Sigmoid colon (tissue), 7 donors: ENCODE data around the gene INTS11. TPM values are rescaled to one million over a fixed set of nuclear protein-coding genes. Genes with fewer than 3 reads are reported as not detected.

Experiments used
- DNase-seq: peaks from one replicate; pipeline ENCODE4 v3.0.0-alpha.2; 2019
- H3K27ac ChIP-seq, 4 donors: fragments of 200-600 bp; sonication (generic); one replicate each; pipeline ENCODE4 v1.5.1; 2016 to 2019; ENCODE audit warnings: mild to moderate bottlenecking in 1 of 4
- H3K27me3 ChIP-seq, 3 donors: fragments of 200-600 bp; sonication (generic); one replicate each; pipeline ENCODE4 v1.5.1; 2019; ENCODE audit warnings: mild to moderate bottlenecking in 1 of 3
- H3K36me3 ChIP-seq, 4 donors: fragments of 200-600 bp; sonication (generic); one replicate each; pipeline ENCODE4 v1.5.1; 2016 to 2019
- H3K4me1 ChIP-seq, 4 donors: fragments of 200-600 bp; sonication (generic); one replicate each; pipeline ENCODE4 v1.5.1; 2017 to 2019
- H3K4me3 ChIP-seq, 4 donors: fragments of 200-600 bp; sonication (generic); one replicate each; pipeline ENCODE4 v1.5.1; 2017 to 2019; ENCODE audit warnings: mild to moderate bottlenecking in 2 of 4, moderate library complexity in 1 of 4
- H3K9me3 ChIP-seq, 4 donors: fragments of 200-600 bp in 3 of 4; sonication (generic) in 3 of 4; one replicate each; pipeline versions ENCODE4 v1.5.1 to v1.6.1; 2013 to 2019
- CTCF ChIP-seq, 4 experiments: fragments of 450-650 bp in 3 of 4; fragments of 200-600 bp in 1 of 4; IDR thresholded peaks; one replicate each; pipeline ENCODE4 v1.5.1; 2016 to 2019; ENCODE audit warnings: antibody characterized with exemption in 4 of 4, mild to moderate bottlenecking in 3 of 4, moderate library complexity in 2 of 4
- EP300 ChIP-seq, 4 donors: sonication (generic); formaldehyde crosslinking; IDR thresholded peaks; one replicate each; pipeline ENCODE4 v1.6.1; 2017; ENCODE audit warnings: antibody characterized with exemption in 4 of 4
- POLR2A ChIP-seq, 2 donors: fragments of 450-650 bp; IDR thresholded peaks; one replicate each; pipeline ENCODE4 v1.6.1; 2016; ENCODE audit warnings: antibody characterized with exemption in 2 of 2, mild to moderate bottlenecking in 2 of 2, moderate library complexity in 2 of 2
- POLR2AphosphoS5 ChIP-seq, 4 donors: sonication (generic); formaldehyde crosslinking; IDR thresholded peaks; one replicate each; pipeline ENCODE4 v1.6.1; 2017; ENCODE audit warnings: antibody characterized with exemption in 4 of 4
- WGBS, 2 donors: extraction: QIAGEN DNeasy Blood & Tissue Kit; methylation state at CpG; one replicate each; pipeline ENCODE4 v1.1.7; 2013; 5-methylcytosine and 5-hydroxymethylcytosine counted together
- intact Hi-C: fragments of 100-400 bp; cut with DNase I; formaldehyde crosslinking; loops from one replicate; pipeline ENCODE4 v1.15.1; 2023
- polyA plus RNA-seq, 3 donors: library from polyadenylated mRNA; stranded (reverse); fragments of 200-250 nt; gene quantifications; one replicate each; pipeline ENCODE4 v1.2.3, GENCODE V29; 2013
- total RNA-seq, 4 donors: library from RNA; depleted of rRNA; stranded (reverse); fragments of >200 nt; gene quantifications; one replicate each; pipeline ENCODE4 v1.1.0, GENCODE V29; 2016
- donor health status: healthy with polysubstance abuse.
- donor health status: Bipolar disorder and iron deficiency.
- donor health status: healthy.

Gene INTS11
- total and polyA plus RNA-seq, 7 donors = 58.3 to 135 (median 87.1) TPM

- intact Hi-C loops = no loop called here
- Histone ChIP-seq H3K4me1 (no peaks in the 10 kb centered on the region), H3K9me3 (no peaks in the 10 kb centered on the region), H3K27ac (no peak overlapping the region), H3K27me3 (no peaks in the 10 kb centered on the region), H3K4me3 (no peak overlapping the region), H3K36me3 (peaks cover 16 to 63% (median 37%) of the 10 kb centered on the region in 4 donors)
- TF ChIP-seq POLR2AphosphoS5 (IDR thresholded peaks at IDR 0.05) = no peak
- TF ChIP-seq CTCF (IDR thresholded peaks at IDR 0.05) = no peak
- TF ChIP-seq POLR2A (IDR thresholded peaks at IDR 0.05) = no peak
- TF ChIP-seq EP300 (IDR thresholded peaks at IDR 0.05) = no peak
- WGBS, 2 donors = 86 to 92% methylated on average over 32 of the region's 32 CpGs
- DNase-seq = no peak
Observed at GRCh38 chr1:1336931-1337792, 12.7 kb upstream of the INTS11 start.

GRCh38 chr1:1336446-1336845 is 12.0 kb upstream of the INTS11 start:
- H3K36me3 ChIP-seq = peaks cover 16 to 56% (median 31%) of the 10 kb centered on the region in 4 donors
- H3K4me1 ChIP-seq = no peaks in the 10 kb centered on the region
- DNase-seq = no peak
- 91 to 92% methylated on average over 26 of the region's 26 CpGs for WGBS, 2 donors
- intact Hi-C loops = no loop called here
- TF ChIP-seq POLR2AphosphoS5 (IDR thresholded peaks at IDR 0.05) (no peak), POLR2A (IDR thresholded peaks at IDR 0.05) (no peak), CTCF (IDR thresholded peaks at IDR 0.05) (no peak), EP300 (IDR thresholded peaks at IDR 0.05) (no peak)
- no peaks in the 10 kb centered on the region for H3K9me3 ChIP-seq
- H3K27ac ChIP-seq = no peak overlapping the region
- no peak overlapping the region for H3K4me3 ChIP-seq
- H3K27me3 ChIP-seq = no peaks in the 10 kb centered on the region

GRCh38 chr1:1335792-1336248 is 11.4 kb upstream of the INTS11 start:
- no peak for DNase-seq
- Histone ChIP-seq H3K27ac (no peak overlapping the region), H3K9me3 (no peaks in the 10 kb centered on the region), H3K4me3 (no peak overlapping the region), H3K4me1 (peaks cover 0 to 4% (median 2%) of the 10 kb centered on the region in 4 donors), H3K36me3 (peaks cover 16 to 51% (median 27%) of the 10 kb centered on the region in 4 donors), H3K27me3 (no peaks in the 10 kb centered on the region)
- TF ChIP-seq CTCF (IDR thresholded peaks at IDR 0.05) (no peak), EP300 (IDR thresholded peaks at IDR 0.05) (no peak), POLR2A (IDR thresholded peaks at IDR 0.05) (no peak), POLR2AphosphoS5 (IDR thresholded peaks at IDR 0.05) (no peak)
- intact Hi-C loops = no loop called here
- 89 to 91% methylated on average over 21 of the region's 21 CpGs for WGBS, 2 donors

GRCh38 chr1:1335283-1335682 is 10.8 kb upstream of the INTS11 start:
- TF ChIP-seq EP300 (IDR thresholded peaks at IDR 0.05) (no peak), CTCF (IDR thresholded peaks at IDR 0.05) (no peak), POLR2AphosphoS5 (IDR thresholded peaks at IDR 0.05) (no peak)
- no peaks in the 10 kb centered on the region for H3K27me3 ChIP-seq
- H3K4me1 ChIP-seq = peaks cover 0 to 7% (median 6%) of the 10 kb centered on the region in 4 donors
- DNase-seq = no peak
- H3K4me3 ChIP-seq = no peak overlapping the region
- no peaks in the 10 kb centered on the region for H3K9me3 ChIP-seq
- H3K36me3 ChIP-seq = peaks cover 14 to 46% (median 25%) of the 10 kb centered on the region in 4 donors
- WGBS, 2 donors = 84 to 86% methylated on average over 16 of the region's 16 CpGs
- no peak overlapping the region for H3K27ac ChIP-seq
- intact Hi-C loops = no loop called here
